Measurements from ENCODE around the gene NDUFA7.

Gene NDUFA7

DNA sequence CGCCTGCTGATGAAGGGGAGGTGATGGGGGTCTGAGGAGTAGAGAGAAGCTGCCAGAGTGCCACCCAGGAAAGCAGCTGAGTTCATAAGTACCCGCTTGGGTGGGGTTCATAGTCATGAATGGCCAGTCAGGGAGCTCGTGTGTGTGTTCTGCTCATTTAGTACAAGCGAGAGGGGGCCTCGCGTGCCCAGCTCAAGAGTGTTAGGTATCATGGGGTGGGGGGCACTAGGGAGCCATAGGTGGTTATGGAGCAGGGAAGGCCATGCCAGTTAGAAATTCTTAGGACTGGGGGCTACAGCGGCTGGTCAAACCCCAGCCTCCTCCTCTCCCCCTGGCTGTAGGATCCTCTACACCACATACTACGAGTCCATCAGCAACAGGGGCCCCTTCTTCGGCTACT lies 59.8 kb downstream of the NDUFA7 start:
- no peak for DNase-seq
